ENCODE results near the gene C1orf159.

- TF ChIP-seq CTCF (IDR thresholded peaks at IDR 0.05) (no peak), POLR2A (IDR thresholded peaks at IDR 0.05) (no peak)
Measured at GRCh38 chr1:1144122-1144842, 28.4 kb upstream of the C1orf159 start.

Measured in right lobe of liver (tissue), 4 donors.